Measurements from ENCODE around the gene HTD2. TPM values are rescaled to one million over a fixed set of nuclear protein-coding genes. Genes with fewer than 3 reads are reported as not detected.

The HTD2 gene
- total and polyA plus RNA-seq, 2 experiments from 2014 or later, result 9.9 to 26.0 TPM

DNA sequence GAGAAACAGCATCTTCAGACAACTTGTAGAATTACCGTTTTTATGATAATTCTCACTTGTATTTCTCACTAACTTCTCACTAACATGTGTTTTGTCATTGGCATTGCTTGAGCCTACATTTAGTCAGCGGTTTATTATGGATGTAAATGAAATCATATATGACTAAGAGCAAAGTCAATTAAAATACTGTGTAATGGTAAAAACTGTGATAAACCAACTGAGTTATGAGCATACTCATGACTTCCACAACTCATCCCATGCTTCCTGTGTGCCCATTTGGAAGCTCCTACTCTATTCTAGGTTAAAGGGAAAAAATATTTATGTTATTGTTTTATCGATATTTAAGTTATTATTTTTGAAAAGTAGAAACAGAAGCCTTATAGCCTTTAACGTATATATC is 39.1 kb downstream of the HTD2 start:
- TF ChIP-seq, protein P1, sequence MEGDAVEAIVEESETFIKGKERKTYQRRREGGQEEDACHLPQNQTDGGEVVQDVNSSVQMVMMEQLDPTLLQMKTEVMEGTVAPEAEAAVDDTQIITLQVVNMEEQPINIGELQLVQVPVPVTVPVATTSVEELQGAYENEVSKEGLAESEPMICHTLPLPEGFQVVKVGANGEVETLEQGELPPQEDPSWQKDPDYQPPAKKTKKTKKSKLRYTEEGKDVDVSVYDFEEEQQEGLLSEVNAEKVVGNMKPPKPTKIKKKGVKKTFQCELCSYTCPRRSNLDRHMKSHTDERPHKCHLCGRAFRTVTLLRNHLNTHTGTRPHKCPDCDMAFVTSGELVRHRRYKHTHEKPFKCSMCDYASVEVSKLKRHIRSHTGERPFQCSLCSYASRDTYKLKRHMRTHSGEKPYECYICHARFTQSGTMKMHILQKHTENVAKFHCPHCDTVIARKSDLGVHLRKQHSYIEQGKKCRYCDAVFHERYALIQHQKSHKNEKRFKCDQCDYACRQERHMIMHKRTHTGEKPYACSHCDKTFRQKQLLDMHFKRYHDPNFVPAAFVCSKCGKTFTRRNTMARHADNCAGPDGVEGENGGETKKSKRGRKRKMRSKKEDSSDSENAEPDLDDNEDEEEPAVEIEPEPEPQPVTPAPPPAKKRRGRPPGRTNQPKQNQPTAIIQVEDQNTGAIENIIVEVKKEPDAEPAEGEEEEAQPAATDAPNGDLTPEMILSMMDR (IDR thresholded peaks at IDR 0.05; ENCODE audit: low read depth, low read length), result no peak
- no peak for DNase-seq (ENCODE audit: low read depth in 1 of 2, low spot score in 1 of 2)
- Histone ChIP-seq H3K4me1 (ENCODE audit: low read depth) (peaks cover 13% of the 10 kb centered on the region), H3K27ac (no peak overlapping the region), H3K4me3 (no peak overlapping the region), H3K36me3 (no peaks in the 10 kb centered on the region), H3K9me3 (ENCODE audit: low read depth) (no peaks in the 10 kb centered on the region), H3K27me3 (no peaks in the 10 kb centered on the region)

DNA sequence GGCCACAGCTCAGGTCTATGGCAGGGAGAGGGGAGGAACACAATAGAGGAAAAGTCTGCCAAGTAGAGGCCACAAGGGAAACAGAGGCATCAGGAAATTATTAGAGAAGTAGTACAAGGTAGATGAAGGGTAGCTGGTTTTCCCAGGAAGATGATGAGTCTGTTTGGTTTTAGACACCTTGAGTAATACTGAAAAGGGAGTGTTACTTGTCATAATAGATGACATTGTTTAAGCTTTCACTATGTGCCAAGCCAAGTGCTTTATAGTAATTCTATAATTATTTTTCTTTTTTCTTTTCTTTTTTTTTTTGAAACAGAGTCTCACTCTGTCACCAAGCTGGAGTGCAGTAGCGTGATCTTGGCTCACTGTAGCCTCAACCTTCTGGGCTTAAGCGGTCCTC is 40.0 kb downstream of the HTD2 start:
- Histone ChIP-seq H3K4me1 (ENCODE audit: low read depth) (peaks cover 6% of the 10 kb centered on the region), H3K27me3 (no peaks in the 10 kb centered on the region), H3K9me3 (ENCODE audit: low read depth) (no peaks in the 10 kb centered on the region), H3K27ac (no peak overlapping the region), H3K36me3 (no peaks in the 10 kb centered on the region), H3K4me3 (no peak overlapping the region)
- no peak for DNase-seq (ENCODE audit: low read depth in 1 of 2, low spot score in 1 of 2)
- TF ChIP-seq, protein P1 (IDR thresholded peaks at IDR 0.05; ENCODE audit: low read depth, low read length), result no peak

DNA sequence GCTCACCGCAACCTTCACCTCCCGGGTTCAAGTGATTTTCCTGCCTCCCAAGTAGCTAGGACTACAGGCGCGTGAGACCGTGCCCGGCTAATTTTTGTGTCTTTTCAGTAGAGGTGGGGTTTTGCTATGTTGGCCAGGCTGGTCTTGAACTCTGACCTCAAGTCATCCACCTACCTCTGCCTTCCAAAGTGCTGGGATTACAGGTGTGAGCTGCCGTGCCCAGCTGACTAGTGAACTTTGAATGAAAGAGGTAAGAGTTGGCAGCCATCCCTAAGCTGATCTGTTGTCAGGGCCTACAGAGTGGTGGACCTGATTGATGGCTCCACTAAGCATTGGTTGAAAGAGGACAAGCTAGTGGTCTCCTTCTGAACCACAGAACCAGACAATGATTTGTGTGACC is 41.7 kb downstream of the HTD2 start:
- Histone ChIP-seq H3K27ac (no peak overlapping the region), H3K4me3 (no peak overlapping the region), H3K9me3 (ENCODE audit: low read depth) (no peaks in the 10 kb centered on the region), H3K27me3 (no peaks in the 10 kb centered on the region), H3K36me3 (no peaks in the 10 kb centered on the region), H3K4me1 (ENCODE audit: low read depth) (peaks cover 6% of the 10 kb centered on the region)
- TF ChIP-seq, protein P1 (IDR thresholded peaks at IDR 0.05; ENCODE audit: low read depth, low read length), result no peak
- DNase-seq (ENCODE audit: low read depth in 1 of 2, low spot score in 1 of 2), result no peak

DNA sequence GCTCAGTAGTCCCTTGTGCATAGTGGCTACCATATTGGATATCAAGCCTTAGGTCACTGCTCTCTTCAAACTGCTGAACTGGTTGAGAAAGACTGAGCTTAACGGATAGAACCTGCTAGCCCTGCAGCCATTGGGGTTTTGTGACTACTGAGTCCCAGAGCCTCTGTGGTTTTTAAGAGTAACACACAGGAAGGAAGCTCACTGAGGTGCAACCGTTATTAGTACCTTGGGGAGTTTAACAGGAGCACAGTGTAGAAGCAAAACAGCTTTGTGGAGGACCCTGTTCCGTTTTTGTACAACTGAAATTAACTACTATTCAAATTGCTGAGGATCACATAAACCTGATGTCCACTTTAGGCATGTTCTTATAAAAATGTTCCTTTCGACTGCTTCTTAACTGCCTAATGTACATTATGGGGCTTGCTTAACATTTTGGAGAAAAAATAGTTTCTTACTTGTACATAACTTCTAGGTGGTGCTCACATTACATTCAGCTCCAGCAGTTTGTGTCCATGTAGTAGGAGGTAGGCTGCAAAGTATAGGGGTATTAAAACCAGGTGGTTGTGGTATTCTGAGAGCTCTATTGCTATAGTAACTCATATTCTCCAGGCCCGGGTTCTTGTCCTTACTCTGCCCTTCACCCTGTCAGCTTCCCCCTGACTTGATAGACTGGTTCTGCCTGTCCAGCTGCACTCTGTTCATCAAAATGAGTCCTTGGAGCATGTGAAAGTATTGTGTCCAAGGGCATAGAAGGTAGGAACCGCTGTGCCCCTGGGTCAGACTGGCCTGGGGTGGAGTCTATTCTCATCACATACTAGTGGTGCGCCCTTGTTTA is 43.7 kb downstream of the HTD2 start:
- H3K36me3 ChIP-seq, result no peaks in the 10 kb centered on the region
- TF ChIP-seq, protein P1 (IDR thresholded peaks at IDR 0.05; ENCODE audit: low read depth, low read length), result no peak
- H3K4me3 ChIP-seq, result no peak overlapping the region
- peaks cover 7% of the 10 kb centered on the region for H3K4me1 ChIP-seq (ENCODE audit: low read depth)
- no peak overlapping the region for H3K27ac ChIP-seq
- H3K9me3 ChIP-seq (ENCODE audit: low read depth), result no peaks in the 10 kb centered on the region
- DNase-seq (ENCODE audit: low read depth in 1 of 2, low spot score in 1 of 2), result no peak
- H3K27me3 ChIP-seq, result no peaks in the 10 kb centered on the region

DNA sequence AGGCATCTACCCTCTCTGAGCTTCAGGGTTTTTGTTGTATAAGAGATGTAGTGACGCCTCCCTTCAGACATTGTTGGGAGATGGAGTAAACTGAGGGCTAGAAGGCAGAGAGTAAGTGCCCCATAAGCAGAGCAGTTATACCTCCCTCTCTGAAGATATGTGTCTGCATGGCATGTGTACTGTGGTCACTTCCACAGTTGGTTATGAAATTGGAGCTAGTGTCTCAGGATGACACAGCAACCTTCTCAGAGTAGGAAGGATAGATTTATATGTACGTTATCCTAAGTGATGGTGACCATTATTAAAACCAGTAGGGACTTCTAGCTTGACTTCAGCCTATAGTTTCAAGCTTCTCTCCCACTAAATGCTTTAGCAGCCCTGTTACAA is 44.3 kb downstream of the HTD2 start:
- H3K4me1 ChIP-seq (ENCODE audit: low read depth), result peaks cover 10% of the 10 kb centered on the region
- DNase-seq (ENCODE audit: low read depth in 1 of 2, low spot score in 1 of 2), result peak in 1 of 2 donors; percentile 37
- H3K27ac ChIP-seq, result no peak overlapping the region
- no peaks in the 10 kb centered on the region for H3K9me3 ChIP-seq (ENCODE audit: low read depth)
- no peaks in the 10 kb centered on the region for H3K27me3 ChIP-seq
- no peaks in the 10 kb centered on the region for H3K36me3 ChIP-seq
- TF ChIP-seq, protein P1 (IDR thresholded peaks at IDR 0.05; ENCODE audit: low read depth, low read length), result no peak
- no peak overlapping the region for H3K4me3 ChIP-seq

All from cardiac muscle cell (in vitro differentiated cells and primary cell).